Epithelial cell of esophagus (primary cell): ENCODE data around the gene KRTAP12-3.

Source experiments
- DNase-seq: peaks from one replicate; pipeline ENCODE4 v3.0.0; 2010; ENCODE audit warnings: low read depth
- H3K4me3 ChIP-seq: 2 replicates; pipeline ENCODE4 v1.5.1; 2011; ENCODE audit warnings: mild to moderate bottlenecking, low read length, control low read depth
- TF ChIP-seq, protein P1 (sequence below): IDR thresholded peaks from 2 replicates; pipeline ENCODE4 v1.5.1; 2011; ENCODE audit warnings: low read depth, mild to moderate bottlenecking, low read length, control low read depth, inconsistent platforms; ENCODE audit not compliant: insufficient read depth; ENCODE audit errors: missing control alignments

Gene KRTAP12-3

DNA sequence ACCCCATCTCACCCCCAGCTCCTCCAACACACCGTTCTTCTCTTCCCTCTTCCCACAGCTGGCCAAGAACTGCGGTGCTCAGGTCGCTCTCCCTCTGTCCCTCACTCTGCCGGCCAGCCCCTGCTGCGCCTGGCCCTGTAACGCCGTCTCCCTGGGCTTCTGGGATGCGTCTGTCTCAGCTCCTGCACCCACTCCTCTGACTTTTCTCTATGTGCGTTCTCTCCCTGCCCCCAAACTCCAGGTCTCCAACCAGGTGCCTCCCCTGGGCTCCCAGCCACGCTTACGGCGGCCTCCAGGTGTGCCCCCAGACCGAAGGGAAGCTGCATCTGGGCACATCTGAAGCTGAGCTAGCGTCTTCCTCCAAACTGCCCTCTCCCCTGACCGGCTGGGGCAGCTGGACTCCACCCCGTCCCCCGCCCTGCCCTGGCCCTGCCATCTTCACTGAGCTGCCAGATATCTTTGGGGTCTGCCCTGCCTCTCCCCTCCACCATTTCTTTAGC is 41.8 kb downstream of the KRTAP12-3 start:
- TF ChIP-seq, protein P1, sequence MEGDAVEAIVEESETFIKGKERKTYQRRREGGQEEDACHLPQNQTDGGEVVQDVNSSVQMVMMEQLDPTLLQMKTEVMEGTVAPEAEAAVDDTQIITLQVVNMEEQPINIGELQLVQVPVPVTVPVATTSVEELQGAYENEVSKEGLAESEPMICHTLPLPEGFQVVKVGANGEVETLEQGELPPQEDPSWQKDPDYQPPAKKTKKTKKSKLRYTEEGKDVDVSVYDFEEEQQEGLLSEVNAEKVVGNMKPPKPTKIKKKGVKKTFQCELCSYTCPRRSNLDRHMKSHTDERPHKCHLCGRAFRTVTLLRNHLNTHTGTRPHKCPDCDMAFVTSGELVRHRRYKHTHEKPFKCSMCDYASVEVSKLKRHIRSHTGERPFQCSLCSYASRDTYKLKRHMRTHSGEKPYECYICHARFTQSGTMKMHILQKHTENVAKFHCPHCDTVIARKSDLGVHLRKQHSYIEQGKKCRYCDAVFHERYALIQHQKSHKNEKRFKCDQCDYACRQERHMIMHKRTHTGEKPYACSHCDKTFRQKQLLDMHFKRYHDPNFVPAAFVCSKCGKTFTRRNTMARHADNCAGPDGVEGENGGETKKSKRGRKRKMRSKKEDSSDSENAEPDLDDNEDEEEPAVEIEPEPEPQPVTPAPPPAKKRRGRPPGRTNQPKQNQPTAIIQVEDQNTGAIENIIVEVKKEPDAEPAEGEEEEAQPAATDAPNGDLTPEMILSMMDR = no peak
- DNase-seq = no peak

DNA sequence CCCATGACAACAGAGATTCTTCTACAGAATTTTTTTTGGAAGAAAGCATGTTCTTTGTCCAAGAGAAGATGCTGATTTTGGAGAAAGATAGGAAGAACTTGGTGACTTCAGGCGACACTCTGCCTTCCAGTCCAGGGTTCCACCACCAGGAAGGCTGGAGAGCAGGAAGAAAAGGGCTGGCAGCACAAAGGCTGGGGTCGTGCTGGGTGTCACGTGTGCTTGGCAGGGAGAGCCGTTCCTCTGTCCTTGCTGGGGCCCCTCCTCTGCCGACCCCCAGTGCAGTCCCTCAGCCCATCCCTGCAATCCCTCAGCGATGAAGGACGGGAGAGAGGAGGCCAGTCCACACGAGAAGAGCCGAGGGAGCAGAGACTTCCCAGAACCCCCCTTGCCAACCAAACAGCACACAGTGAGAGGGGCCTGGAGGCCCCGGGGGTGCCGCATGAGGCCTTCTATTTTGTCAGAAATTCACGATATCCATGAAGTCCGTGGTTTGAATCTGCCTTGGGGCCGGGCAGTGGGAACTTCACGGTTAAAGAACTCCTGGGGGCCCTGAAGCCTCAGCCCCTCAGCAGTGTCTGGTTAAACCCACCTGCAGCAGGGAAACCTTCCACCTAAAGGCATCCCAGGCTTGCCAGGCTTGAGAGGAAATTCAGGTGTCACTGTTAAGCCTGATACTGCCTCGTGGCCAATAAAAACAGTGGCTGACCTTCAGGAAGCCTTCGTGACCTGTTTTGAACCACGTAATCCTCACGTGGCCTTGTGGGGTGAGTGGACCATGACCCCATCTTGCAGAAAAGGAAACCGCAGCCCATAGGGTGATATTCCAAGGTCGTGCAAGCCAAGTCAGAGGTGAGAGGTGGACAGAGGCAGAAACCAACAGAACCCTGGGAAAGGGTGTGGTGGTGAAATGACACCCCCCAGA is 42.6 kb downstream of the KRTAP12-3 start:
- DNase-seq = no peak
- TF ChIP-seq, protein P1 = no peak
- no peak overlapping the region for H3K4me3 ChIP-seq

More for the DNA sequence above, 41.8 kb downstream of the KRTAP12-3 start:
- H3K4me3 ChIP-seq = no peak overlapping the region

DNA sequence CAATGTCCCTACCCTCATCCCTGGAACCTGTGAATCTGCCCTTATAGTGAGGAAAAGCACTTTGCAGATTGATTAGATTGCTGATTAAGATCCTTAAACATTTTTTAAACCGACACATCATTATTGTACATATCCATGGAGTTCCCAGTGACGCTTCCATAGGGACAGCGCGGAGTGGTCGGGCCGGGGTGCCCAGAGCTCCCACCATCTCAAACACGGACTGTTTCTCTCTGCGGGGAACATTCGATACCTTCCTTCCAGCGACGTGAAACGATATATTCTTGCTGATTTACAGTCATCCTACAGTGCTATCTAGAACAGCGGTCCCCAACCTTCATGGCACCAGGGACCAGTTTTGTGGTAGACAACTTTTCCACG is 43.3 kb downstream of the KRTAP12-3 start:
- H3K4me3 ChIP-seq = no peak overlapping the region
- TF ChIP-seq, protein P1 = no peak
- DNase-seq = no peak

DNA sequence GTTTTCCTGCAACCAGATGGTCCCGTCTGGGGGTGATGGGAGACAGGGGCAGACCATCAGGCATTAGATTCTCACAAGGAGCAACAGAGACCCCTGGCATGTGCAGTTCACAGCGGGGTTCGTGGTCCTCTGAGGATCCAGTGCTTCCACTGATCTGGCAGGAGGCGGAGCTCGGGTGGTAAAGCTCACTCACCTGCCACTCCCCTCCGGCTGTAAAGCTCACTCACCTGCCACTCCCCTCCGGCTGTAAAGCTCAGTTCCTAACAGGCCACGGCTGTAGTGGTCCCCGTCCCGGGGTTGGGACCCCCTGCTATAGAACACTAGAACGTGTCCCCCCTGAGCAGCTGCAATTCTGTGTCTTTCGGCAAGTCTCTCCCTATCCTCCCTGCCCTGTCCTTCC is 43.8 kb downstream of the KRTAP12-3 start:
- TF ChIP-seq, protein P1 = no peak
- H3K4me3 ChIP-seq = no peak overlapping the region
- DNase-seq = no peak

- DNase-seq = no peak
- TF ChIP-seq, protein P1 = no peak
Observed at GRCh38 chr21:44702111-44702972, 44.6 kb downstream of the KRTAP12-3 start.

DNA sequence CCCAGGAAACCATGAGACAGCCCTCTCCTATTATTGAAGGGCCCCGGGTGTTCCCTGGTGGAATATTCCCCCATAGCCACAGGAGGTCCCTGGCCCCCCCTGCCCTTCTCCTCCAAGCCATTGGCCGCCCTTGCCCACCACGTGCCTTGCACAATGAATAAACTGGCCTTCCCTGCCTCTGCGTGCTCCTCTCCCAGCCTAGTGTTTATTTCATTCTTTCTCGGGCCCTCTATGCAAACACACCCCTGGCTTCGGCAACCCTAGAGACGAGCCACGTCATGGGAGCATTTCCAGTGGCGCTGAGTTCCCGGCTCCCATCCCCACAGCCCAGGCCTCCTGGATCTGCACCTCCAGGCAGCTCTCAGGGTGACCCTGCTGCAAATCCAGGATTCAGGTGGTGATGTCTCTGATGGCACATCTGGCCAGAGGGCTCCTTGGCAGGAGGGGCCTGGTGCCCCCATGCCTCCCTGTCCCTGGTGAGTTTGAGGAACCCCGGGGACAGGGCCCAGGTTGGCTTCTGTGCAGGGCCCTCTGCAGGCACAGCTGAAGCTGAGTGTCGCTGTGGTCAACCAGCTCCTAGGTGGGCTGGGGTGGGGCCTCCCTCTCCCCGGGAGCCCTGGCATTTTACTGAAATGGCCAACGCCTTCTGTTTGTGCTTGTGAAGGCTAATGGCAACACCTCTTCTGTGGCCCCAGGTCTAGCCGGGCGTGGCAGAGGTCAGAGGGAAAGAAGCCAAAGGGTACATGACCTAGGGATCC is 45.4 kb downstream of the KRTAP12-3 start:
- no peak overlapping the region for H3K4me3 ChIP-seq
- no peak for DNase-seq
- TF ChIP-seq, protein P1 = no peak

More at GRCh38 chr21:44702111-44702972, 44.6 kb downstream of the KRTAP12-3 start:
- H3K4me3 ChIP-seq = no peak overlapping the region
